ENCODE measurements around the gene UBE2K. TPM values are rescaled to one million over a fixed set of nuclear protein-coding genes. Genes with fewer than 3 reads are reported as not detected.

Gene UBE2K
- total and polyA plus RNA-seq, 2 donors (not counting 1 experiment from before 2014, with no cell fraction given), result 19.3 to 51.0 TPM

DNA sequence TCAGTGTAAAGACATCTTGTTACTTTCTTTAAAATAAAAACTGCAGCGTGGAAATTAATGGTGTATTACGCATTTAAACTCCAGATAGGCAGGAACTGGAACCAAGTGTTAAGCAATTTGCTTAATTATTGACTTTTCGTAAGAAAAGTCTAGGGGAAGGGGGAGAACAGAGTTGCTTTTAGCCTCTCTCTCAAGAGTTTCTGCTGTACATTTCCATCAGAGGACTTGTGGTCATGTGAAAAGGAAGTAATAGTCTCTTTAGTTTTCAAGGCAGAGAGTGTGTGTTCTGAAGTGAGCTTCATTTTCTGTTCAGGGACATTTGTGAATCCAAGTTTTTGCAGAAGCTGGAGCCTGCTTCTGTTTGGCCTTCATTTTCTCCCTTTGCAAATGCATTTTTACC, 127.2 kb downstream of the UBE2K start:
- ATAC-seq (ENCODE audit: low read depth) (no peak), DNase-seq (no peak)
- 100% methylated on average over 3 of the region's 3 CpGs for WGBS (ENCODE audit: insufficient coverage)
- no peak overlapping the region for H3K4me2 ChIP-seq (replicated peaks; ENCODE audit: low read depth, low read length, poor library complexity, severe bottlenecking)
- Mint-ChIP-seq H3K27me3 (no peaks in the 10 kb centered on the region), H3K4me3 (no peak overlapping the region), H3K27ac (no peak overlapping the region), H3K4me1 (no peaks in the 10 kb centered on the region), H3K9me3 (ENCODE audit: insufficient read depth) (no peaks in the 10 kb centered on the region)
- H3K4me3 ChIP-seq (ENCODE audit: control extremely low read depth in 1 of 5, extremely low read depth in 1 of 5, insufficient read depth in 1 of 5, low read depth in 2 of 5, low read length in 4 of 5), result no peak overlapping the region
- H4K20me1 ChIP-seq (ENCODE audit: control insufficient read depth, insufficient read depth, low read length, poor library complexity, severe bottlenecking), result no peaks in the 10 kb centered on the region
- no peak overlapping the region for H3K27ac ChIP-seq (ENCODE audit: low read length in 2 of 2)
- no peaks in the 10 kb centered on the region for H3K79me2 ChIP-seq (ENCODE audit: control insufficient read depth, insufficient read depth, low read length)
- no peaks in the 10 kb centered on the region for H3K27me3 ChIP-seq (replicated peaks in 1 of 4; ENCODE audit: control extremely low read depth in 1 of 4, control insufficient read depth in 3 of 4, insufficient read depth in 4 of 4, low read length in 3 of 4)
- TF ChIP-seq, protein P1, sequence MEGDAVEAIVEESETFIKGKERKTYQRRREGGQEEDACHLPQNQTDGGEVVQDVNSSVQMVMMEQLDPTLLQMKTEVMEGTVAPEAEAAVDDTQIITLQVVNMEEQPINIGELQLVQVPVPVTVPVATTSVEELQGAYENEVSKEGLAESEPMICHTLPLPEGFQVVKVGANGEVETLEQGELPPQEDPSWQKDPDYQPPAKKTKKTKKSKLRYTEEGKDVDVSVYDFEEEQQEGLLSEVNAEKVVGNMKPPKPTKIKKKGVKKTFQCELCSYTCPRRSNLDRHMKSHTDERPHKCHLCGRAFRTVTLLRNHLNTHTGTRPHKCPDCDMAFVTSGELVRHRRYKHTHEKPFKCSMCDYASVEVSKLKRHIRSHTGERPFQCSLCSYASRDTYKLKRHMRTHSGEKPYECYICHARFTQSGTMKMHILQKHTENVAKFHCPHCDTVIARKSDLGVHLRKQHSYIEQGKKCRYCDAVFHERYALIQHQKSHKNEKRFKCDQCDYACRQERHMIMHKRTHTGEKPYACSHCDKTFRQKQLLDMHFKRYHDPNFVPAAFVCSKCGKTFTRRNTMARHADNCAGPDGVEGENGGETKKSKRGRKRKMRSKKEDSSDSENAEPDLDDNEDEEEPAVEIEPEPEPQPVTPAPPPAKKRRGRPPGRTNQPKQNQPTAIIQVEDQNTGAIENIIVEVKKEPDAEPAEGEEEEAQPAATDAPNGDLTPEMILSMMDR (IDR thresholded peaks at IDR 0.05), result no peak
- TF ChIP-seq EZH2 (IDR thresholded peaks at IDR 0.05; ENCODE audit: borderline replicate concordance, insufficient read depth, low read depth, low read length, poor library complexity, severe bottlenecking), result no peak
- ChIA-PET CTCF (interaction anchor here (0.7 kb wide), 1 partner anchor 1491 kb away, joined by 4 read pairs; no protein-coding TSS in a partner anchor), POLR2A (no interaction called here)
- no peak overlapping the region for H2AFZ ChIP-seq (ENCODE audit: insufficient read depth, low read depth, low read length, poor library complexity, severe bottlenecking)
- no peaks in the 10 kb centered on the region for H3K4me1 ChIP-seq (ENCODE audit: control insufficient read depth in 2 of 2, insufficient read depth in 2 of 2, low read length in 2 of 2)
- H3K9ac ChIP-seq (ENCODE audit: low read length), result no peak overlapping the region
- no peaks in the 10 kb centered on the region for H3K9me3 ChIP-seq (ENCODE audit: control extremely low read depth in 1 of 3, control insufficient read depth in 2 of 3, insufficient read depth in 1 of 3, low read length in 2 of 3)
- intact Hi-C loops (cut with micrococcal nuclease), result no loop called here
- peaks cover 16 to 33% of the 10 kb centered on the region in 2 experiments for H3K36me3 ChIP-seq (replicated peaks in 1 of 2; ENCODE audit: control extremely low read depth in 1 of 2, control insufficient read depth in 1 of 2, extremely low read depth in 1 of 2, insufficient read depth in 2 of 2, low read length in 1 of 2)

DNA sequence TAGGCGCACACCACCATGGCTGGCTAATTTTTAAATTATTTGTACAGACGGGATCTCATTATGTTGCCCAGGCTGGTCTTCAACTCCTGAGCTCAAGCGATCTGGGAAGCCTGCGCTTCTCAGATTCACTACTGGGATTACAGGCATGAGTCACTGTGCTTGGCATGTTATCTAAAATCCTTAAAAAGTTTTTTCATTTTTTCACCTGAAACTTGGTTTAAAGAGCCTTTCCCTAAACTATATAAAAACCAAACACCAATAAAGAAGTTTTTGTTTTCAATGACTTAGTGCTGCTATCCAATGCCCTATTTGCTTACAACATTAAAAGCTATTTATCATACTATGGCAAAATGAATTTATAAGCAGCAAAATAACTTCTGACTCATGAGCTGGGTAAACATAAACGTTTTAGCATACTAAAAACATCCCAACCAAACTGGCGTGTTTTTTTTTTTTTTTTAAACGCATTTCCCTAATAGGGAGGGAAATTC, 127.8 kb downstream of the UBE2K start:
- WGBS (ENCODE audit: insufficient coverage), result 100% methylated on average over 4 of the region's 7 CpGs
- H3K4me3 Mint-ChIP-seq, result no peak overlapping the region
- Histone ChIP-seq H3K4me2 (replicated peaks; ENCODE audit: low read depth, low read length, poor library complexity, severe bottlenecking) (no peak overlapping the region), H3K9me3 (ENCODE audit: control extremely low read depth in 1 of 3, control insufficient read depth in 2 of 3, insufficient read depth in 1 of 3, low read length in 2 of 3) (no peaks in the 10 kb centered on the region), H3K27me3 (replicated peaks in 1 of 4; ENCODE audit: control extremely low read depth in 1 of 4, control insufficient read depth in 3 of 4, insufficient read depth in 4 of 4, low read length in 3 of 4) (no peaks in the 10 kb centered on the region), H3K4me3 (ENCODE audit: control extremely low read depth in 1 of 5, extremely low read depth in 1 of 5, insufficient read depth in 1 of 5, low read depth in 2 of 5, low read length in 4 of 5) (no peak overlapping the region), H3K27ac (ENCODE audit: low read length in 2 of 2) (no peak overlapping the region), H2AFZ (ENCODE audit: insufficient read depth, low read depth, low read length, poor library complexity, severe bottlenecking) (no peak overlapping the region), H4K20me1 (ENCODE audit: control insufficient read depth, insufficient read depth, low read length, poor library complexity, severe bottlenecking) (no peaks in the 10 kb centered on the region), H3K9ac (ENCODE audit: low read length) (no peak overlapping the region), H3K36me3 (replicated peaks in 1 of 2; ENCODE audit: control extremely low read depth in 1 of 2, control insufficient read depth in 1 of 2, extremely low read depth in 1 of 2, insufficient read depth in 2 of 2, low read length in 1 of 2) (peaks cover 19 to 35% of the 10 kb centered on the region in 2 experiments), H3K4me1 (ENCODE audit: control insufficient read depth in 2 of 2, insufficient read depth in 2 of 2, low read length in 2 of 2) (no peaks in the 10 kb centered on the region), H3K79me2 (ENCODE audit: control insufficient read depth, insufficient read depth, low read length) (no peaks in the 10 kb centered on the region)
- DNase-seq (no peak), ATAC-seq (ENCODE audit: low read depth) (no peak)
- POLR2A ChIA-PET, result no interaction called here
- no peaks in the 10 kb centered on the region for H3K4me1 Mint-ChIP-seq
- CTCF ChIA-PET, result no interaction called here
- no peaks in the 10 kb centered on the region for H3K27me3 Mint-ChIP-seq
- intact Hi-C loops (cut with micrococcal nuclease), result no loop called here
- no peaks in the 10 kb centered on the region for H3K9me3 Mint-ChIP-seq (ENCODE audit: insufficient read depth)
- no peak for TF ChIP-seq EZH2 (IDR thresholded peaks at IDR 0.05; ENCODE audit: borderline replicate concordance, insufficient read depth, low read depth, low read length, poor library complexity, severe bottlenecking)
- TF ChIP-seq, protein P1 (IDR thresholded peaks at IDR 0.05), result no peak
- H3K27ac Mint-ChIP-seq, result no peak overlapping the region

Small RNA genes within 50 kb of the gene (small RNA-seq; reads per million reads assigned to genes)
- gene RF00019 (ENCODE audit: insufficient read length, low read depth, low replicate concordance) (not detected), gene RN7SL558P (ENCODE audit: insufficient read length, low read depth, low replicate concordance) (not detected)

Other genes starting within 250 kb of the UBE2K start
- gene RPL9, start 239.2 kb upstream of the UBE2K start, total RNA-seq, result 2,031 and 2,048 TPM in 2 replicates
- gene RPL9, start 239.2 kb upstream of the UBE2K start, polyA plus RNA-seq, result 2,407 and 3,409 TPM in 2 replicates
- gene LIAS, start 239.1 kb upstream of the UBE2K start, total RNA-seq, result 20.9 and 24.7 TPM in 2 replicates
- gene LIAS, start 239.1 kb upstream of the UBE2K start, polyA plus RNA-seq, result 12.0 and 13.6 TPM in 2 replicates
- 18.5 and 25.4 TPM in 2 replicates for gene UGDH, start 170.7 kb upstream of the UBE2K start, total RNA-seq
- 3.5 and 4.2 TPM in 2 replicates for gene UGDH, start 170.7 kb upstream of the UBE2K start, polyA plus RNA-seq
- gene SMIM14, start 59.3 kb upstream of the UBE2K start, total RNA-seq, result 43.5 and 56.0 TPM in 2 replicates
- 33.4 and 38.9 TPM in 2 replicates for gene SMIM14, start 59.3 kb upstream of the UBE2K start, polyA plus RNA-seq